Renal cortical epithelial cell (primary cell): Measurements from ENCODE around the gene PLEKHM1. TPM values are rescaled to one million over a fixed set of nuclear protein-coding genes. Genes with fewer than 3 reads are reported as not detected.

Experiments used
- DNase-seq: peaks from one replicate; pipeline ENCODE4 v3.0.0-alpha.2; 2011; ENCODE audit warnings: low read depth
- total RNA-seq: library from RNA; depleted of rRNA; stranded (reverse); fragments of >200 nt; gene quantifications from 2 replicates; pipeline ENCODE4 v1.2.3, GENCODE V29; 2014

PLEKHM1 gene
- total RNA-seq, 1 donor from 2014 or later, result 29.3 TPM

DNA sequence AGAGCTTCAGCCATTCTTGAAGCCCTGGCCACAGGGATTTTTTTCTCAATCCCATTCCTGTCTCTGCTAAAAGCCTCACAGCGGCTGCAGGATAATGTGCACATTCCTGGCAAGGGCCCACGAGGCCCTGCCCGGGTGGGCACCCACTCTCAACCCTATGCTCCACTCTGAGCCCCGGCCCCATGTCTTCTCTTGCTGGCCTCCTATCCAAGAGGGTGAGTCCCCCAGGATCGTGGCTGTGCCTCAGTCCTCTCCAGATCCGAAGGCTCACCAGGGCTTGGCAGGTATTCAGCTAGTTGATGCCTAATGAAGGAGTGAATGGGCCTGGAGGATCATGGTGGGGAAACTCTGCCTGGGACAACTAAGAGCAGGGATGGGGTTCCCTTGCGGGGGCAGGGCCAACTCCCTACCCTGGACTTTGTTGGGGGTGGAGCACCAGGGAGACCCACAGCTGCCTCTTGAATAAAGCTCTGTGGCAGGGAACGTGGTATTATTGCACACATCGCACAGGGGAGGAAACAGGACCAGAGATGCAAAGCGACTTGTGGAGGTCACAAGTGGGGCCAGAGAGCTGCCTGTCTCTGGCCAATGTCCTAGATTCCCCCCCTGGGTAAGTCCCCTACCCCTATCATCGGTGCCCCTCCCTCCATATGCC is 63.2 kb downstream of the PLEKHM1 start:
- no peak for DNase-seq

DNA sequence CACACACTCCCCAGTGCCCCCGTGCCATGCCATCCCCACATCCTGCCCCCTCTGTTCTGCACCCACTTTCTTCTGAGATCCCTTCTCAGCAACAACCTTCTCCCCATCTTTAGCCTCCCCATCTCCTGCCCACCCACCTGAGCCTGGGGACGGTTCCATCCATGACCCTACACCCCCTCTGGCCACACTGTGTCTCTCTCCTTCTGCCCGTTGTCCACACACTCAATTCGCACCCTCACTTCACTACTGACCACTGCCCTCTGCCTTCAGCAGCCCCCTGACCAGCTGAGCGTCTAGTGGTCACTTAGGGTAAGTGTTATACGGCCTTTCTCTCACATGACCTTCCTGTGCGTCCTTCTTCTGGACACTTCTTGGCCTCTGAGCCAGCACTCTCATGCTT is 64.0 kb downstream of the PLEKHM1 start:
- no peak for DNase-seq

DNA sequence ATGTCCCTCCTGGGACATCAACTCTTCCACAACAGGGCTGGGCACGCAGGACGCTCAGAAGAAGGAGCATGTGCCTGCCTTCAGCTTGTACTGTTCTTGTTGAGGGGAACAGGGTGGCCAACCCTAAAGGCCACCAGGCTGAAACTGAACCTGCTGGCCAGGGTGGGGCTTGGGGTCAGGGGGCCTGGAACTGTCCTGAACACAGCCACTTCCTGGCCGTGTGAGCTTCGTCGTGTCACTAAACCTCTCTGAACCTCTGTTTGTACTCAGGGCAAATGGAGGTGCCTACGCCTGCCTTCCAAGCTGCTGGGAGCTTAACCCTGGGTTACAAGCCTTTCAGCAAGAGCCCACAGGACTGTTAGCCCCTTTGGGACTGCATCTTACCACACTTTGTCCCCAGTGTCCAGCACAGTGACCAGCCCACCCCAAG is 64.5 kb downstream of the PLEKHM1 start:
- DNase-seq, result no peak

DNA sequence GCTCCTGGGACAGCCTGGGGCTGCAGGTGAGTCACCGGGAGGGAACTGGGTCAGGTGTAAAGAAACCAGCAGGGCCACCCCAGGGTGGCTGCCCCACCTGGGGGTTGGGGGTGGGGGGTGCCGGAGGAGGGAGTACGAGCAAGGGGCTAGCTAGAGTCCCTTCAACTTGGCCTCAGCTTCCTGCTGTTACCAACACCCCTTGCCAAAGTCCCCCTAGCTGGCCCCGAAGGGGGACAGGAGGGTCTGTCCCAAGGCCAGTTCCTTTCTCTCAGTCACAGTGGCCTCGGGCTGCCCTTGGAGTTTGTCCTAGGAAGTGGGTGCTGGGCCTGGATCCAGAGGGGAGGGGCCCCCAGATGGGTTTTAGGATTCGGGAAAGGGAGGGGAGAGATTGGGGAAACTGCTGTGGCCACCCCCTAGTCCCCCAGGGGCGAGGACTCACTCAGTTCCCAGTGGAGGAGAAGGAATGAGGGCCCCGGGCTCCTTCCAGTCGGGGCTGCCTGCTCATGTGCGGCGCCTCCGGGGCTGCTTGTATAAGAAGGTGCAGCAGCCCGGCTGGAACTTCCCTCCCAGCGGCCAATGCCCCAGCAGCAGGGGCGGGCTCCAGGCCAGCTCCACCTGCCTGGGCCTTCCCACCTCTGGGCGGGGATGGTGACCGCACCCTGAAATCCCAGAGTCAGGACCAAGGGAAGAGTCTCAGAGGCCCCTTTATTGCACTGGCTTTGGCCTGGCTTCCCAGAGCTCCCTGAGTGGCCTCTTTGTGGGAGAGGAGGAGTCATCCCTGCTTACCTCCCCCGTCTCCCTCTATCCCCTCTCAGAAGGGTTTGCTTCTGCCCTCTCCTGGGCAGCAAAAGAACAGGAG is 65.2 kb downstream of the PLEKHM1 start:
- DNase-seq, result peak; percentile 93

DNA sequence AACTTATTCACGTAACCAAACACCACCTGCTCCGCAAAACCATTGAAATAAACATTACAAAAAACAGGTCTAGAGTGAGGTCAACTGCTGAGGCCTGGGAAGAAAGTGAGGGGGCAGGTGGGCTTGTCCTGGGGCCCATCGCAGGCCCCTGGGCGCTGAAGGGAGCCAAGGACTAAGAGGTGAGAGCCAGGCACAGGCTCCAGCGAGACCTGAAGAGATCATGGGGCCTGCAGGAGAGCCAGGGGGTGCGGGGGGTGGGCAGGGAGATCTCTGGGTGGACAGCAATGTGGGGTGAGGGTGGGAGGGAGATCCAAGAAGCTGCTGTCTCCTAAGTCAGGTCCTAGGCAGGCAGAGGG is 65.8 kb downstream of the PLEKHM1 start:
- no peak for DNase-seq

DNA sequence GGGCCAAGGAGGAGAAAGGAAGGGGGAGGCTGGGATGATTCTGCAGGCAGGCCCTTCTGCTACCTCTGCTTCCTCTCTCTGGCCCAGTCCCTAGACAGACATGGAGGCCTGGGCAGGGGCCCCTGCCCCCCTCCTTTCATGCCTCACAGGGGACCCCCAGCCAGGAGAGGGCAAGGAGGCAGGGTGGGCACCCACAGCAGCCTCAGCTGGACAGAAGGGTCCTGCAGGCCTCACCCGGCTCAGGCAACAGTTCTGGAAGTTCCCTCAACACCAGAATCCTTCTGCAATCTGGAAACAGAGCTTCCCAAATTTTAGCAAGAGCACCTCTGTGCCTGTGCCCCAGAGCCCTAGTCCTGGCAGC is 66.6 kb downstream of the PLEKHM1 start:
- DNase-seq, result no peak

DNA sequence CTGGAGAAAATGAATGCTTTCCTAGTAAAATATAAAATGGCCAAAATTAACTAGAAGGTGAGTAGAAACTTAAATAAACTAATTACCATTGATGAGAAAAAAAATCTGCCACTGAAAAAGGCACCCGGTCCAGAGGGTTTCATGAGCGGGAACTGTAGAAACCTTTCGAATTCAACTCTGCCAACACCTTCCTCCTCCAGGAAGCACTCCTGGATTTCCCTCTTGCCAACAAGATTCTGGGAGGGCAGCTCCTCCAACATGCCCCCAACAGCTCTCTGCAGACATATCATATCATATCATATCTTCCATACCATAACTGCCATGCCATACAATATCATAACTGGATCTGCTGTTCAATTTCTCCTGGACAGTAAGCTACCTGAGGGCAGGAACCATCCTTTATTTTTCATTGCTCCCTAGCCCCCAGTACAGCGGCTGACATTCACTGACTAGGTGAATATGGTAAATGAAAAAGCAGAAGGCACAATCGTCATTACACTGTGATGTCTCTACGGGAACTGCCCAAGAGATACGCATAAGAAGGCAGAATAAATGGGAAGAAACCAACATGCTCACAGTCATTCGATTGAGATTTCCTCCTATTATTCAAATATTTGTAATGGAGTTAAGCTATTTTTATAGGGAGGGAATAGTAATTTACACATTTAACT is 67.1 kb downstream of the PLEKHM1 start:
- DNase-seq, result no peak

DNA sequence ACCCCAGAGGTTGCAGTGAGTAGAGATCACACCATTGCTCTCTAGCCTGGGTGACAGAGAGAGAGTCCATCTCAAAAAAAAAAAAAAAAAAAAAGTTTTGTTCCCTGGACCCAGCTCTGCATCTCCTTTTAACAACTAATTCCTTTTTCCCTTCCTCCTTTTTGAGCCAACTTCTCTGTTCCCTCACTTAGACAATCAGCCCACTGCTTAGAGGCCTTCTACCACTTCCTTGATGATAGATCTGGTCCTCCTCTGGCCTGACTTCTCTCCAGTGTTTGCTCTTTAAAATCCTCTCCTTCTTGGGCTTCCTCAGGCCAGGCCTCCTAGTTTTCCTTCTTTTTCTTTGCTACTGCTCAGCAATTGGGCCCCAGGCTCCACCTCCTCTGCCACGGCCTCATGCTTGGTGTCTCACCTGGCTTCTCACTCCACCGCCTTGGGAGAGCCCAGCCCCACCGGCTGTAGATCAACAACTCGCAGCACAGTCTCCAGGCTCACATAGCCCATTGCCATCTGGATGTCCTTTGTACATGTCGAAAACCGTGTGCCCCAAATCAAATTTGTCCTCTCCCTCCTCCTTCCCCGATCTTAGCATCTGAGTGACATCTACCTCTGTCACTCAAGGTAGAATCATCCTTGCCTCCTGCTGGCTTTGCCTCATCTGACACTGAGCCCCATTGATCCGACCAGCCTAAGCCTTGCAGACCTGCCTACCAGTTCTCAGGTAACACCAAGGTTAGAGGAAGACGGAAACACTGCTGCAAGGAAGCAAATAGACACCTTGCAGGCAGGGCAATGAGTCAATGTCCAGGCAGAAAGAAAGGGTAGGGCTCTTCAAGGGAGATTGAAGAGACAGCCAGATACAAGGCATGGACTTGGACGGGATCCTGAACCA is 75.3 kb downstream of the PLEKHM1 start:
- no peak for DNase-seq

DNA sequence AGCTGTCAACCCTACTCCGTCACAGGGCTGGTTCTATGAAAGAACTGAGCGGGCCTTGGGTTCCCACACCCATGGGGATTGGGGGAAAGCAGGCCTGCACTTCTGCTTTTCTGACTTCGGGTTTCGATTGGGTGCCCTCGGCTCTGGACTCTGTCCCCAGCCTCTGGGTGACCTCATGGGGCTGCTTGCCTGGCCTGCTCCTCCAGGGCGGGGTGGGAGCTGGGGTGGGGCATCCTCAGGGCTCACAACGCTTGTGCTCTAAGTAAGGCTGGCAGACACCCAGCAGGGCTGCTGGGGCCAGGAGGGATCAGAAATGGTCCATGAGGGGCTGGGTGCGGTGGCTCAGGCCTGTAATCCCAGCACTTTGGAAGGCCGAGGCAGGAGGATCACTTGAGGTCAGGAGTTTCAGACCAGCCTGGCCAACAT is 77.0 kb downstream of the PLEKHM1 start:
- DNase-seq, result no peak

DNA sequence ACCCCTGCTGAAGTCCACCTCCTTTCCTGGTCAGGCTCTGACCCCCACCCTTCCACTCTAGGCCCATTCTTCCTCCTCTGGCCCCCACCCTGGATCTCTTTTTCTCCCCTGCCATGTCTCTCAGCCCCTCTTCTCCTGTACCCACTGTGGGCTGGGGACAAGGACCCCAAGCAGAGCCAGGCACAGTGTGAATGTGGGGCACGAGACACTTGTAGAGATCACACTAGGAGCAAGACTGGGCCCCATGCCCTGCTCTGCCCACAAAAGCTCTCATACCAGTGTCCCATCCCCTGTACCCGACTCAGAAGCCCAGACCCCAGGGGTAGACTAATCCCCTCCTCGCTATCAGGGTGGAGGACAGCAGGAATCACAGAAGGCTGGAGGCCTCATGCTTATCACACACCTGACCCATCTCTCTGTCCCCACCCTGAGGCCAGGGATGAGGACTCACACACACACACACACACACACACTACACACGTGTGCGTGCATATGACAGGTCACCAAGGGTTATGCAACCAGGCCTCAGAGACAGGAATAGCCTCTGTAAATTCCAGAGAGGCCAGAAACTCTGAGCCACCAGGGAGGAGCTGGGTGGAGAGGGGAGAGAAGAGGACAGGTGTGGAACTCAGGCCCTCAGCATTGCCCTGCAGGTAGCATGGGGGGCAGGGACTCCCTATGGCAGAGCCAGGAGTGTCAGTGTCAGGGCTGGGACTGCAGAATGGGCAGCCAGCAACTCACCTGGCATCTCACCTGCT is 79.0 kb downstream of the PLEKHM1 start:
- no peak for DNase-seq

DNA sequence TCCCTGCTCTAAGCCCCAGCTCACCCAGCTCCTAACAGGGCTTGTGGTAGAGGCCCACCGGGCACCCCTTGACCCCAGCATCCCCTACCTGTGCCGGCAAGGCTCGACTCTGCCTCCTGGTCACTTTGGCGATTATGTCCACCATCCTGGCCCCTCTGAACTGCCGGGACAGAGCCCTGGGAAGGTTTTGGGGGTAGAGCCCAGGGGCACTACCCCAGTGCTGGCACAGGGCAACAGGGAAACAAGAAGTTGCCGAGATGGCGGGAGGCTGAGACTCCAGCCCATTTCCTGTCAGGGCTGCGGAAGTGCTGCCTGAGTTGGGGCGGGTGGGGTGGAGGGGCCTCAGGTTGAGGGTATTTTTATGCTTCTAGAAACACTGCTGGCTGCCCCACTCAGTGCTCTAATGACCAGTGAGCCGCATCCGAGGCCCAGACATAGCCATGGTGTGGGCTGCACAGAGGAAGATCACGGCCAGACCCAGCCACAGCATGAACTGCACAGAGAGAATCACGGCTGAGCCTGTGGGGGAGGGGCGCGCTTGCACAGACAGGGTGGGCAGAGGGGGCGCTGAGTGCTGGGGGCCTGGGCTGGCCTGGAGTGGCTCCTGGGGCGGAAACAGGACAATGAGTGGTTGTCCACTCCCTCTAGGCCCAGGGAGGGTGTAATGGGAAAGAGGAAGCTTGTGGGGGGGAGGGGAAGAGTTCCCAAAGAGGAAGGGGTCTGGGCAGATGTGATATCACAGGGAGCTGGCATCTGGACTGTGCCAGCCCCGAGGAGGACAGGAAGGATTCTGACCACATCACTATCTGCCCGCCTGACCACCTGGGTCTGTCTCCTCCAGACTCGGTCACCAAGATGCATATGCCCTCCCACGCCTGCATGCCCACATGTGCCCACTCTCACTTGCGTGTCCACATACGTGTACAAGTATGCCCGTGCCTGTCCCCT is 80.1 kb downstream of the PLEKHM1 start:
- DNase-seq, result no peak

DNA sequence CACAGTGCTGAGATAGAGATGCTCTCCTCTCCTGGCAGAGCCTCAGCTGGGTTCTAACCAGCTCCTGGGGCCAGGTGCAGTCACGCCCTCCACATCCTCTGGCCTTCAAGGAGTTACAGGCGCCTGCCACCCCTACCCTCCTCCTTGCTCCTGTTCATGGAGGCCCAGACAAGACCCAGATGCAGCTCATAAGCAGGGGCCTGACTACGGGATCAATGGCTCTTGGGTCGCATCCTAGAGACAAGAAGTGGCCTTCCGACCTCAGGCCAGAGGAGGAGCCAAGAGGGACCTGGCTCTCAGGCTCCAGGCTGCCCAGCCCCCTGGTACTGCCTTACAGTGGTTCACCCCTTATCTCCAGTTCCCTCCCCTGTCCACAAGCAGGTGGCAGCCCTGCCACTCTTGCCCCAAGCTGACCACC is 80.9 kb downstream of the PLEKHM1 start:
- DNase-seq, result no peak

DNA sequence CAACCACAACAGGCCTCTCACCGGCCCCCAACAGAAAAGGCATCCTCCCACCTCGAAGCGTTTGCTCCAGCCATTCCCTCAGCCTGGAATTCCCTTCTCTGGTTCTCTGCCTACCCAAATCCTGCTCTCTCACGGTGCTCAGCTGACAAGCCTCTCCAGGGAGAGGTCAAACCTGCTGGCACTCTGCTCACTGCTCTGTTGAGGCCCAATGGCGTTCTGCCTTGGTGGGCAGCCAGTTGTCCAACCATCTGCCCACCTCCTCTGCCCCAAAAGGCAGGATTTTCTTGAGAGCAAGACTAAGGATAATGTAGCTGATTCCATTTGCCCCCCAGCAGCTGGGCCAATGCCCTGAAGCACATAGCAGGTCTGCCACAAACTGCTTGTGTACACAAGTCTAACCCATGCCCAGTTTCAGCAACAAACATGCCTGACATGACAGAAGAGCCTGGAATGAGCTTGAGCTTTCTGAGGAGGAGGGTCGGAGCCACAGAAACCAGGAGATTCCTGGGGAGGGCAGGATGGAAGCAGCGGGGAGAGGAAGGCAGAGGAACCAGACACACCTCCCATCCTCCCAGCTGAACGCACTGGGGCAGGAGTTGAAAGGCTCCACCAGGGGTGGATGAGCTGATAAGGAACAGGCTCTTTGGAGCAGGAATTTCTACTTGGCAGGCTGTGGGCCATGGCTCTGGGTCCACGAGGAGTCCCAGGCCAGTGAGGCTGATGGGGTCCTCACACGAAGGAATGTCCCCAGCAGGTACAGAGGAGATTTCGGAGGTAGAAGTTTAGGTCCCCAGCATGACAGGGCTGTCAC is 81.7 kb downstream of the PLEKHM1 start:
- DNase-seq, result peak; percentile 71

DNA sequence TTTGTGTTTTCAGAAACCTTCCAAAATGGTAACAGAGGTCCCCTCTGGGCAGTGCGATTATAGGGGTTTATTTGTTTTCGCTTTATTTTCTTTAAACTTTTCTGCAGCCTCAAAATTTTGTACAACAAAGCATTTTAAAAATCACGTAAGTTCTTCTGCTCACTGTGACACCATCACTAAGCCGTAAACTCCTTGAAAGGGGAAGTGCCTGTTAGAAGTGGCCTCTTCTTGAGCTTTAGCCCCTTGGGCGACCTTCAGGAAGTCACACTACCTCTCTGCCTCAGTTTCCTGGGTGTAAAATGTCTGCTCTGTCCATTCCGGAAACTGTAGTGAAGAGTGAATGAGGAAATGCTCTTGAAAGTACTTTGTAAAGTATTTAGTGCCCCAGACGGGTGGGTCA is 84.4 kb downstream of the PLEKHM1 start:
- DNase-seq, result no peak

DNA sequence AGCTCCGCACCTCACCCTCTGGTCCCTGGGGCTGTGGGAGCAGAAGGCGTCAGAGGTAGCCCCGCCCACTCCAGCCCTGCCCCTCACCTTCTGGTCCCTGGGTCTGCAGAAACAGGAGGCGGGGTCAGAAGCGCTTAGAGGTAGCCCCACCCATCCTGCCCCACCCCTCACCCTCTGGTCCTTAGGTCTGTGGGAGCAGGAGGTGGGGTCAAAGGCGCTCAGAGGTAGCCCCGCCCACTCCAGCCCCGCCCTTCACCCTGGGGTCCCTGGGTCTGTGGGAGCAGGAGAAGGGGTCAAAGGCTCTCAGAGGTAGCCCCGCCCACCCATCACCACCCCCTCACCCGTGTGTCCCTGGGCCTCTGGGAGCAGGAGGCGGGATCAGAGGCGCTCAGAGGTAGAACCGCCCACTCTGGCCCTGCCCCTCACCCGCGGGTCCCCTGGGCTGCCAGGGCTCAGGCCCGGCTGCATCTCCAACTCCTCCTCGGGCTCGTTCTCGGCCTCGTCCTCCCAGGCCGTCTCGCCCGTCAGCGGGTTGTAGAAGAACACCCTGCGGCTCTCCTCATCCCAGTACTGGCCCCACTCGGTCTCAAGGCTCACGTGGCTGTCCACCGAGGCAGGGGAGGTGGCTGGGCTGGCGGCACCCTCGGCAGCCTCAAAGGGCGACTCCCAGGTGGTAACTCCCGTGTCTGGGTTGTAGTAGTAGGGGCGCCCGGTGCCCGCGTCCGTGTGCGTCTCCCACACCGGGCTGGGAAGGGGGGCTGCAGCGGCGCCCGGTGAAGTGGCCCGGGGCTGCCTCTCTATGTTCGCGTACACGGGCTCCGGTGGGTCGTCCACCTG is 85.1 kb downstream of the PLEKHM1 start:
- no peak for DNase-seq

DNA sequence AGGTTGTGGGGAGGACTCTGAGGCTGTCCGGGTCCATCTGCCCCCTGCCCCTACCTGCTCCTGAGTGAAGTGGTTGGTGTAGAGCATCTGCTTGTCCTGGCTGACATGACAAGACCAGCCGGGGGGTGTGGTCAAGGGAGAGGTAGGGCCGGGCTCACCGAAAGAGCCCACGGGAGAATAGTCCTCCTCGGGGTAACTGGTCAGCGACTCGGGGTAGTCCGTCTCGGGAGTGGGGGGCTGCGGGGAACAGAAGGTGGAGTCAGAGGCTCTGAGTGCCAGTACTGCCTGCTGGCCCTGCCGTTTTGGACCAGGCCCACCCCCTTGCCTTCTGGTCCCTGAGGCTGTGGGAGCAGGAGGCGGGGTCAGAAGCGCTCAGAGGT is 85.7 kb downstream of the PLEKHM1 start:
- no peak for DNase-seq

DNA sequence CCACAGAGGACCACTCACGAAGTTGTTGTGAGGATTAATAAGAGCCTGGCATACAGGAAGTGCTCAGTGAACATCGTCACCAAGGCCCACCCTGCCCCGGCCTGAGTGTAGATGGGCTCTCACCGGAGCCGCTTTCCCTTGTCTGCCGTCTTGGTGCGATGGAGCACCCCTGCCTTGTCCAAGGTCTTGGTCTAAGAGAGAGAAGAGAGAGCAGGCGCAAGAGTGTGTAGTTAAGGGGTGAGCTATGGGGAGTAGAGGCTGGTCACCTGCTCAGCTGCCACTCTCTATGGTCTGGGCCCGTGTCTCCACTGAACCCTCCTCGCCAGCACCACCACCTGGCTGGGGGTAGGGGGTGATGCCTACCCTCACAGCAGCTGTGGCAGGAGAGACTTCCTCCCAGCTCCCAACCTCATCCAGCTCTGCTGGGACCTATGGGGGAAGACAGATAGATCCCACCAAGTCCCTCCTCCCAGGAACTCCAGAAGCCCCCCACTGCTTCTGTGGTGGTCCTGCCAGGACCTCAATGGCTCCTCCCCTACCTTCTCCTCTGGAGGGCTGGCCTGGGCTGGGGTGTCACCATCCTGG is 86.5 kb downstream of the PLEKHM1 start:
- DNase-seq, result no peak

DNA sequence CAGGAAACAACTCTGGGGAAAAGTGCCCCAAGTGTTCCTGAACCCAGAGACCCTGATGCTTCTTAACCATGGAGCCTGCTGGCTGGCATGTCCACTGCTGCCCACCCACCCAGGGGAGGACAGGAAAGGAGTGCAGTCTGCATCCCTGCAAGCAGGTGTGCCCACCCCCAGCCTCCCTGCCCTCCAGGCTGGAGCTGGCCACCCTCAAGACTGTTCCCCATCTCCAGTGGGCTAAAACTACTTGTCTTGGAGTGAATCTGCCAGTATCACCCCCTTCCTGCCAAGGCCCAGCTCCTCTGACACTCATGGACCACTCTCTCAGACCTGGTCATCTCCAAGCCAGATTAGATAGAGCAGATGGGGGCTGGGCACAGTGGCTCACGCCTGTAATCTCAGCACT is 87.6 kb downstream of the PLEKHM1 start:
- DNase-seq, result no peak
